ENCODE results near the gene PIP4P1.

DNA sequence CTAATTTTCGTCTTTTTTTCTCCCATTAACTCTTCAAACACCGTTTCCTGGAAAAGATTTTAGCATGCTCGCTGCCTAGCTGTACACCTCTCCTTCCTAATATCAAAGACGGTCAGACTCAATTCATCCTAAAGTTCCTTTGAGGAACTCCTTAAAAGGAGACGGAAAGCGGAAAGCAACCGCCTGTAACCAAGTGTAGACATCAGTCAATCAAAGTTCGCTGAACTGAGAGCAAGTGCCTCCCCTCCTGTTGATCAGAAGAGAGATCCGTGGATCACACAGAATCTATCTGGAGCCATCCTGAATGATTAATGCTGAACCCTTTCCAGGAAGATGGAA lies 47.5 kb downstream of the PIP4P1 start:
- TF ChIP-seq POLR2A (IDR thresholded peaks at IDR 0.05), result no peak
- TF ChIP-seq, protein P1, sequence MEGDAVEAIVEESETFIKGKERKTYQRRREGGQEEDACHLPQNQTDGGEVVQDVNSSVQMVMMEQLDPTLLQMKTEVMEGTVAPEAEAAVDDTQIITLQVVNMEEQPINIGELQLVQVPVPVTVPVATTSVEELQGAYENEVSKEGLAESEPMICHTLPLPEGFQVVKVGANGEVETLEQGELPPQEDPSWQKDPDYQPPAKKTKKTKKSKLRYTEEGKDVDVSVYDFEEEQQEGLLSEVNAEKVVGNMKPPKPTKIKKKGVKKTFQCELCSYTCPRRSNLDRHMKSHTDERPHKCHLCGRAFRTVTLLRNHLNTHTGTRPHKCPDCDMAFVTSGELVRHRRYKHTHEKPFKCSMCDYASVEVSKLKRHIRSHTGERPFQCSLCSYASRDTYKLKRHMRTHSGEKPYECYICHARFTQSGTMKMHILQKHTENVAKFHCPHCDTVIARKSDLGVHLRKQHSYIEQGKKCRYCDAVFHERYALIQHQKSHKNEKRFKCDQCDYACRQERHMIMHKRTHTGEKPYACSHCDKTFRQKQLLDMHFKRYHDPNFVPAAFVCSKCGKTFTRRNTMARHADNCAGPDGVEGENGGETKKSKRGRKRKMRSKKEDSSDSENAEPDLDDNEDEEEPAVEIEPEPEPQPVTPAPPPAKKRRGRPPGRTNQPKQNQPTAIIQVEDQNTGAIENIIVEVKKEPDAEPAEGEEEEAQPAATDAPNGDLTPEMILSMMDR (IDR thresholded peaks at IDR 0.05), result no peak

All from ovary (tissue), 3 donors.